ENCODE results near the gene GADD45GIP1.

Gene GADD45GIP1

GRCh38 chr19:12956446-12957388, at the start of gene GADD45GIP1:
Gene GADD45GIP1, minus strand, starts transcription at chr19:12957223. Its CDS starts 11 bp downstream, at chr19:12957212.
- in situ Hi-C loops (cut with HindIII; ENCODE audit: low sequenced_read_pairs) = no loop called here

- in situ Hi-C loops (cut with HindIII; ENCODE audit: low sequenced_read_pairs) = loop anchor here (5.0 kb wide), 1 partner anchor 56 kb away; no protein-coding TSS in a partner anchor
Observed at GRCh38 chr19:13005861-13006370, 48.9 kb upstream of the GADD45GIP1 start.

DNA sequence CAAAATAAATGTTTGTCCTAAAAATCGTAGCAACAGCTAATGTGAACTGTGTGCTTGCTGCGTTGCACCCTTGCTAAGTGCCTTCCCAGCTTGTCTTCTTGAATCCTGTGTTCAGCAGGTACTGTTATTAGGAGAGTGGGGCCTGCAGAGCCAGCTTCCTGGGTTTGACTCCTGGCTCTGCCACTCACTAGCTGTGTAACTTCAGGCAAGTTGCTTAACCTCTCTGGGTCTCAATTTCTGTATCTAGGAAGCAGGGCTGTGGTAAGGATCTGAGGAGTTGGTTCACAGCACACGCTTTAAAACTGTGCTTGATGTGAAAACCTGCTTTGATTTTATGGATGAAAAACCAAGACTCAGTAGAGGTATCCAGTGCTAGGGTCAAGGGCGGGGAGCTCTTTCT, 48.2 kb upstream of the GADD45GIP1 start:
- in situ Hi-C loops (cut with HindIII; ENCODE audit: low sequenced_read_pairs) = loop anchor here (5.0 kb wide), 1 partner anchor 57 kb away; no protein-coding TSS in a partner anchor

GRCh38 chr19:13004273-13004672, 47.2 kb upstream of the GADD45GIP1 start:
- in situ Hi-C loops (cut with HindIII; ENCODE audit: low sequenced_read_pairs) = no loop called here

DNA sequence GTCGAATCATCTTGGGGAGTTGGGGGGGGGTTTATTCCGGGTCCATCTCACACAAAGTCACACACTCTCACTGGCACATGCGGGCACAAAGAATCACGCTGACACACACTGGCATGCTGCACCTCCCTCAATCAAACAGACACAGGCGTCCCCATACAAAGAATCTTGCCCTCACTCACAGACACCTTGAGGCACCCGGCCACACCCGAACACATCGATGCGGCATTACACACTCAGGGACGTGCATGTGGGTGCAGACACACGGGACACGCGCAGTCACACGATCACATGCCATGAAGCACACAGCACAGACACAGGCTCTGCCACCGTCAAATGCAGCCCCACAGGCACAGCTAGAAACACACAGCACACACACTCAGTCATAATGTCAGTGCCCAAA, 46.1 kb upstream of the GADD45GIP1 start:
- in situ Hi-C loops (cut with HindIII; ENCODE audit: low sequenced_read_pairs) = no loop called here

DNA sequence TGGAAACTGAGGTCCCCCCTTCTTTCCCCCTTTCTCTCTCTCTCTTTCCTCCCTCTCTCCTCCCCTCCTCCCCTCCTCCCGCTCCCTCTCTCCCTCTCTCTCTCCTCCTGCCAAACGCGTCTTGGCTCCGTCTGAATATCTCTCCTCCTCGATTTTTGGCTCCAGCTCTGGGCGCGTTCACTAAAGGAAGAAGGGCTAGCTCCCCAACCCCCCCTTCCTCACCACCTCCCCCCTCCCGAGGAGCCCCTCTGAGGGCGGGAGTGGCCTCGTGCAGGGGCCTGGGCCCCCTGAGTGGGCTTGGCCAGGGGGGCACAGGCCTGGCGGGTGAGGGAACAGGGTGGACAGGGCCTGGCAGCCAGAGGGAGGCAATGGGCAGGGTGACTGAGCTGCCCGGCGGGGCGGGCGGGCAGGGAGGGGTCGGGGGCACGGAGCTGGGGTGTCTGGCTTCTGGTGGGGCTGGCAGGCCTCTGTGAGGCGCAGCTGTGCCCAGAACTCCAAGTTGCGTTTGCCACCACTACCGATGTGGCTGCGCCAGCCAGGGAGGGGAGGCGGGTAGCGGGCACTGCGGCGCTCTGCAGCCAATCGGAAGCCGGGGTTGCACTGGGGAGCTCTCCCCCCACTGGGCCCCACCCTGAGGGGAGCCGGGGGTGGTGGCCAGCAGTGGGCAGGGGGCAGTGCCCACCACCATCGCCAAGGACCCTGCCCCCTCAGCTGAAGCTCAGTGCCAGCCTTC, 45.3 kb upstream of the GADD45GIP1 start:
- in situ Hi-C loops (cut with HindIII; ENCODE audit: low sequenced_read_pairs) = no loop called here

GRCh38 chr19:13001502-13002165, 44.6 kb upstream of the GADD45GIP1 start:
- in situ Hi-C loops (cut with HindIII; ENCODE audit: low sequenced_read_pairs) = no loop called here

- in situ Hi-C loops (cut with HindIII; ENCODE audit: low sequenced_read_pairs) = no loop called here
Observed at GRCh38 chr19:13001166-13001501, 44.1 kb upstream of the GADD45GIP1 start.

- in situ Hi-C loops (cut with HindIII; ENCODE audit: low sequenced_read_pairs) = no loop called here
Observed at GRCh38 chr19:12997967-12998940, 41.2 kb upstream of the GADD45GIP1 start.

GRCh38 chr19:12997179-12997966, 40.4 kb upstream of the GADD45GIP1 start:
- in situ Hi-C loops (cut with HindIII; ENCODE audit: low sequenced_read_pairs) = no loop called here

GRCh38 chr19:12996406-12997094, 39.5 kb upstream of the GADD45GIP1 start:
- in situ Hi-C loops (cut with HindIII; ENCODE audit: low sequenced_read_pairs) = no loop called here

- in situ Hi-C loops (cut with HindIII; ENCODE audit: low sequenced_read_pairs) = no loop called here
Observed at GRCh38 chr19:12995596-12996405, 38.8 kb upstream of the GADD45GIP1 start.

DNA sequence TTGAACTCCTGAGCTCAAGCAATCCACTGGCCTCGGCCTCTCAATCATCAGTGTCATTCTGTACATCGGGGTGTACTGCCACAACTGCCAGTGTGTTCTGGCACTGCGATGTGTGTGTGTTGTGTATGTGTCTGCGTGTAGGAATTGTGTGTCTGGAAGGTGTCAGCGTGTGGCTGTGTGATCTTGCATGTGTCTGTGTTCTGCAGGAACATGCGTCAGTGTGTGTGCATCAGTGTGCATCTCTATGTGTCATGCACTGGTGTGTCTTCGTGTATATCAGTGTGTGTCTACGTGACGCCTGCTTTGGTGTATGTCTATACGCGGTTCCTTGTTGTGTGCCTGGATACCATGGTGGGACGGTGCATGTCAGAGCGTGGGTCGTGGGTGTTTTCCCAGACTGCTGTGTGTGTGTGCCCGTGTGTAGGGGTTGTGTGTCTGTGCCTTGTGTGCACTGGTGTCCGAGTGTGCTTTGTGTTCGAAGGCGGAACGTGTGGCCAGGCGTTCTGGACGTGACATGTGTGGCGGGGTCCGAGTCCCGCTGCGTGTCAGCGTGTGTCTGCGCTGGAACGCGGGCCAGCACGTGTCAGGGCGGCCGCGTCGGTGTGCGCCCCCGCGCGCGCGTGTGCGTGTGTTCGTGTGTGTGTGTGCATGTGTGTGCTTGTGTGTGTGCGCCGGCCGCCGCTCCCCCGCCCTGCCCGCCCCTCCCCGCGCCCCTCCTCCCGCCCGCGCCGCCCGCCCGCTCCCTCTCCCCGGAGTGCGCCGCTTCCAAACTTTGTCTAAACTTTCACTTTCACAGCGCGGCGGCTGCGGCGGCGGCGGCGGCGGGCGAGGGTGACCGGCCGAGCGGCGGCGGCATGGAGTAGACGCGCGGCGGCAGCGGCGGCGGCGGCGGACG, 37.9 kb upstream of the GADD45GIP1 start, which contains the start of gene NFIX:
Gene NFIX (plus strand): TSS at position 775 of the 895 bp plus-strand sequence. CDS start 363 bp downstream, outside the sequence.
- in situ Hi-C loops (cut with HindIII; ENCODE audit: low sequenced_read_pairs) = no loop called here

DNA sequence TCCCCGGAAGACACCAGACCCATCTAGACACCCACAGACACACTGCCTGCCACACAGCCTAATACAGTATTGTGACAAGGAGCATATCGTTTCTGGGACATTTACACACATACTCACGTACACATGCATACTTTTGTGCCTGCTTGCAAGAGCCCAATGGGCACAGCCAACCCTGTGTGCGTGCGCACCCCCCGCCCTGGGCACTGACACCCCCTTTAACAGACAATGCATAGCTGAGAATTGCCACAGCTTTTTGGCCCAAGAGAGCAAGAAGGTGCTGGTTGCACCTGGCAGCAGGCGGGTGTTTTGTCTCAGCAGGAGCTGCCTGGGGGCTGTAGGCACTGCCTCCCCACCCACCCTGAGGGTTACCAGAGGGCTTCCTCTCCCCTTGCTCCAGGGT, 36.5 kb upstream of the GADD45GIP1 start:
- in situ Hi-C loops (cut with HindIII; ENCODE audit: low sequenced_read_pairs) = no loop called here

DNA sequence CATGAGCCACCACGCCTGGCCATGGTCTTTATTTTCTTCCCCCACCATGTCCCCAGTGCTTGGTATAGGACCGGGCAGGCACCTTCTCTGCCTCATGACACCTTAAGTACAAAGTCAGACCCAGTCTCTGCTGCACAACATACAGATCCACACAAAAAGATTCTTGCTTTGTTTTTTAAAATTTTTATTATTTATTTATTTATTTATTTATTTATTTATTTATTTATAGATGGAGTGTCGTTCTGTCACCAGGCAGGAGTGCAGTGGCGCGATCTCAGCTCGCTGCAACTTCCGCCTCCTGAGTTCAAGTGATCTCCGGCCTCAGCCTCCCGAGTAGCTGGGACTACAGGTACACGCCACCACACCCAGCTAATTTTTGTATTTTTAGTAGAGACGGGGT, 35.7 kb upstream of the GADD45GIP1 start:
- in situ Hi-C loops (cut with HindIII; ENCODE audit: low sequenced_read_pairs) = no loop called here

GRCh38 chr19:12991296-12991695, 34.3 kb upstream of the GADD45GIP1 start:
- in situ Hi-C loops (cut with HindIII; ENCODE audit: low sequenced_read_pairs) = no loop called here

DNA sequence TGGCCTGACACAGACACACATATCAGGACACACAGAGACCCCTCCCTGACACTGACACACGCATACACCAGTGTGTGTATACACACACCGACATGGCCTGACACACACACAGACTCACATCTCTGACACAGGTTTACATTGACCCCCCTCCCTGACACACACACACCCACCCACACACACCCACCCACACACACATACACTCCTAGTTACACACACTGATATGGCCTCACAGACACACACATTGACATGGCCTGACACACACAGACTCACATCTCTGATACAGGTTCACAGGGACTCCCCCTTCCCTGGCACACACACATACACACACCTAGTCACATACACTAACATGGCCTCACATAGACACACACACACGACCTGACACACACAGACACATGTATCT, 33.8 kb upstream of the GADD45GIP1 start:
- in situ Hi-C loops (cut with HindIII; ENCODE audit: low sequenced_read_pairs) = no loop called here

All from endothelial cell of hepatic sinusoid (primary cell).